WTC11 (cell line): ENCODE measurements around the gene OXSM. TPM values are rescaled to one million over a fixed set of nuclear protein-coding genes. Genes with fewer than 3 reads are reported as not detected.

Source experiments
- ATAC-seq: fragments of 200-7000 bp; cut with Tn5 transposase; 2 replicates; pipeline ENCODE4 v1.10.0; 2021; ENCODE audit warnings: mild to moderate bottlenecking, moderate library complexity
- CTCF ChIA-PET: fragments of 300-600 bp; sonication (Branson Sonifier 250); formaldehyde crosslinking; loops from one replicate; lab custom pipeline; 2021; ENCODE audit warnings: antibody characterized with exemption; lab: Charles Lee
- POLR2A ChIA-PET: fragments of 350-600 bp; sonication (Branson Sonifier 250); formaldehyde crosslinking; loops from one replicate; lab custom pipeline; 2021; ENCODE audit warnings: antibody characterized with exemption; lab: Charles Lee
- DNase-seq: peaks from one replicate; pipeline ENCODE4 v3.0.0; 2021; ENCODE audit warnings: low spot score
- H3K27ac Mint-ChIP-seq: 2 replicates; pipeline ENCODE4 v1.8.0; 2021; ENCODE audit warnings: mixed read lengths
- H3K27me3 Mint-ChIP-seq: 2 replicates; pipeline ENCODE4 v1.8.0; 2021; ENCODE audit warnings: low read depth, mild to moderate bottlenecking, moderate library complexity, mixed read lengths
- H3K36me3 Mint-ChIP-seq: 2 replicates; pipeline ENCODE4 v1.8.0; 2021; ENCODE audit warnings: mixed read lengths
- H3K4me1 Mint-ChIP-seq: 2 replicates; pipeline ENCODE4 v1.8.0; 2022; ENCODE audit warnings: mixed read lengths
- H3K4me3 Mint-ChIP-seq: 2 replicates; pipeline ENCODE4 v1.8.0; 2021; ENCODE audit warnings: mild to moderate bottlenecking, moderate library complexity, mixed read lengths
- H3K9me3 Mint-ChIP-seq: 2 replicates; pipeline ENCODE4 v1.8.0; 2021; ENCODE audit warnings: mixed read lengths
- EMX1 ChIP-seq: fragments of 250-450 bp; sonication (Bioruptor Pico); IDR thresholded peaks from 2 replicates; pipeline ENCODE4 v1.8.0; 2021; ENCODE audit warnings: mild to moderate bottlenecking
- FOXP1 ChIP-seq: sonication (generic); formaldehyde crosslinking; IDR thresholded peaks from 2 replicates; pipeline ENCODE4 v1.8.0; 2022; ENCODE audit warnings: missing genetic modification reagents, mild to moderate bottlenecking, moderate library complexity, borderline replicate concordance
- GTF2I ChIP-seq: fragments of 250-450 bp; sonication (Bioruptor Pico); conservative IDR thresholded peaks from 2 replicates; pipeline ENCODE4 v1.4.0; 2021; ENCODE audit warnings: mild to moderate bottlenecking
- NR1H2 ChIP-seq: sonication (generic); formaldehyde crosslinking; IDR thresholded peaks from 2 replicates; pipeline ENCODE4 v1.9.0; 2021; ENCODE audit warnings: mild to moderate bottlenecking, moderate library complexity, missing genetic modification reagents
- NR2C2 ChIP-seq: sonication (generic); formaldehyde crosslinking; IDR thresholded peaks from 2 replicates; pipeline ENCODE4 v1.8.0; 2022; ENCODE audit warnings: mild to moderate bottlenecking, missing genetic modification reagents
- SMAD4 ChIP-seq: sonication (generic); formaldehyde crosslinking; IDR thresholded peaks from 2 replicates; pipeline ENCODE4 v1.8.0; 2022; ENCODE audit warnings: mild to moderate bottlenecking, missing genetic modification reagents
- TP53 ChIP-seq: sonication (generic); formaldehyde crosslinking; IDR thresholded peaks from 2 replicates; pipeline ENCODE4 v1.8.1; 2023; ENCODE audit warnings: mild to moderate bottlenecking, missing genetic modification reagents
- total RNA-seq: library from RNA; stranded (reverse); gene quantifications from 3 replicates; pipeline ENCODE4 v1.2.3, GENCODE V29; 2021
- TF ChIP-seq, protein P1 (sequence below): sonication (generic); formaldehyde crosslinking; IDR thresholded peaks from 2 replicates; pipeline ENCODE4 v1.8.0; 2023; ENCODE audit warnings: missing genetic modification reagents, mild to moderate bottlenecking, borderline replicate concordance
- TF ChIP-seq, protein P2 (sequence below): sonication (generic); formaldehyde crosslinking; IDR thresholded peaks from 2 replicates; pipeline ENCODE4 v1.8.1; 2023; ENCODE audit warnings: mild to moderate bottlenecking, missing genetic modification reagents, moderate library complexity
- TF ChIP-seq, protein P3 (sequence below): fragments of 250-450 bp; sonication (Bioruptor Pico); IDR thresholded peaks from 2 replicates; pipeline ENCODE4 v1.9.0; 2021; ENCODE audit warnings: mild to moderate bottlenecking, borderline replicate concordance
- TF ChIP-seq, protein P4 (sequence below): fragments of 250-450 bp; sonication (Bioruptor Pico); IDR thresholded peaks from 2 replicates; pipeline ENCODE4 v1.8.0; 2021; ENCODE audit warnings: mild to moderate bottlenecking
- TF ChIP-seq, protein P5 (sequence below): sonication (generic); formaldehyde crosslinking; IDR thresholded peaks from 2 replicates; pipeline ENCODE4 v1.8.1; 2022; ENCODE audit warnings: missing genetic modification reagents, borderline replicate concordance
- TF ChIP-seq, protein P6 (sequence below): fragments of 250-450 bp; sonication (Bioruptor Pico); IDR thresholded peaks from 2 replicates; pipeline ENCODE4 v1.9.0; 2021; ENCODE audit warnings: mild to moderate bottlenecking
- TF ChIP-seq, protein P7 (sequence below): sonication (generic); formaldehyde crosslinking; IDR thresholded peaks from 2 replicates; pipeline ENCODE4 v1.8.1; 2022; ENCODE audit warnings: low read depth, mild to moderate bottlenecking, moderate library complexity, missing genetic modification reagents, borderline replicate concordance
- TF ChIP-seq, protein P8 (sequence below): sonication (generic); formaldehyde crosslinking; IDR thresholded peaks from 2 replicates; pipeline ENCODE4 v1.8.1; 2023; ENCODE audit warnings: mild to moderate bottlenecking, missing genetic modification reagents, borderline replicate concordance
- TF ChIP-seq, protein P9 (sequence below): sonication (generic); formaldehyde crosslinking; conservative IDR thresholded peaks from 2 replicates; pipeline ENCODE4 v1.8.1; 2022; ENCODE audit warnings: mild to moderate bottlenecking, missing genetic modification reagents

OXSM gene
- total RNA-seq, 1 experiment from 2014 or later, result 2.7 TPM

DNA sequence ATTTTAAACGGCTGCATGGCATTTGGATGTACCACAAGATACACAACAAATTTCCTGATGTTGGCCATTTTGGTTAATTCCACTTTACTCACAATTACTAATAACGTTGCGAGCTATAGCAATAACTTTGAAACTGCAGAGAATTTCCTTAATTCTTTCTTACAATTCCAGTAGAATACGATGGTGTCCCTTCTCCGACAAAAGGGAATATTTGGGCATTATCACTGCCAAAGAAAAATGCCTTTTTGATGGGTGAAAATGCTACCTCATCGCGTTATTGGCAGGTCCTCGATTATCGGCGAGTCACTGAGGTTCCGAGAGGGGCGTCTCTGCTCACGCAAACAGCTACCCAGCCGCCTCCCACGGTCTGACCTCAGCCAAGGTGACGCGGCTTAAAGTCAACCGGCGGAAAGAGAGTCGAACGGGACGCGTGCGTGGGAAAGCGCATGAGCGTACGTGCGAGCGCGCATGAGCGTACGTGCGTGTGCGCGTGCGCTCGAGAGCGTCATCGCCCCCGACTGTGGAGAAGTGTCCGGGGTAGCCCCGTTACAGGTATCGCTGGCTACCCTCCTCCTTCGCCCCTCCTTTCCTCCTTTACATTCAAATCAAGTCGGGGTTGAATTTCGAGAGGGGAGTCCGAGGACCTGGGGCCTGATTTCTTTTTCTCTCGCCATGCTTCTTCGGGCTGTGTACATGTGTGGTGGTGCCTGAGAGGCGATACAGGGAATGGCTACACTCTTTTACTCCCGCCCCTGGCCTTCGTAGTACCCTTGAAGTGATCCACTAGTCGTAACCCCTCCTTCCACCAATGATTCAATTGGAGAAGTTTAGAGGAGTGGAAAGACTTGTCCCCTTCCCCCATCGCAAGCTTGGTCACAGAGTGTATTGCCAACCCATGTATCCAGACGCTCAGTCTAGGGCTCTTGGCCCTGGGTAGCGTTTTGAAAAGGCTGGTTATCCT lies at the start of gene OXSM (continued):
- TF ChIP-seq, protein P1, sequence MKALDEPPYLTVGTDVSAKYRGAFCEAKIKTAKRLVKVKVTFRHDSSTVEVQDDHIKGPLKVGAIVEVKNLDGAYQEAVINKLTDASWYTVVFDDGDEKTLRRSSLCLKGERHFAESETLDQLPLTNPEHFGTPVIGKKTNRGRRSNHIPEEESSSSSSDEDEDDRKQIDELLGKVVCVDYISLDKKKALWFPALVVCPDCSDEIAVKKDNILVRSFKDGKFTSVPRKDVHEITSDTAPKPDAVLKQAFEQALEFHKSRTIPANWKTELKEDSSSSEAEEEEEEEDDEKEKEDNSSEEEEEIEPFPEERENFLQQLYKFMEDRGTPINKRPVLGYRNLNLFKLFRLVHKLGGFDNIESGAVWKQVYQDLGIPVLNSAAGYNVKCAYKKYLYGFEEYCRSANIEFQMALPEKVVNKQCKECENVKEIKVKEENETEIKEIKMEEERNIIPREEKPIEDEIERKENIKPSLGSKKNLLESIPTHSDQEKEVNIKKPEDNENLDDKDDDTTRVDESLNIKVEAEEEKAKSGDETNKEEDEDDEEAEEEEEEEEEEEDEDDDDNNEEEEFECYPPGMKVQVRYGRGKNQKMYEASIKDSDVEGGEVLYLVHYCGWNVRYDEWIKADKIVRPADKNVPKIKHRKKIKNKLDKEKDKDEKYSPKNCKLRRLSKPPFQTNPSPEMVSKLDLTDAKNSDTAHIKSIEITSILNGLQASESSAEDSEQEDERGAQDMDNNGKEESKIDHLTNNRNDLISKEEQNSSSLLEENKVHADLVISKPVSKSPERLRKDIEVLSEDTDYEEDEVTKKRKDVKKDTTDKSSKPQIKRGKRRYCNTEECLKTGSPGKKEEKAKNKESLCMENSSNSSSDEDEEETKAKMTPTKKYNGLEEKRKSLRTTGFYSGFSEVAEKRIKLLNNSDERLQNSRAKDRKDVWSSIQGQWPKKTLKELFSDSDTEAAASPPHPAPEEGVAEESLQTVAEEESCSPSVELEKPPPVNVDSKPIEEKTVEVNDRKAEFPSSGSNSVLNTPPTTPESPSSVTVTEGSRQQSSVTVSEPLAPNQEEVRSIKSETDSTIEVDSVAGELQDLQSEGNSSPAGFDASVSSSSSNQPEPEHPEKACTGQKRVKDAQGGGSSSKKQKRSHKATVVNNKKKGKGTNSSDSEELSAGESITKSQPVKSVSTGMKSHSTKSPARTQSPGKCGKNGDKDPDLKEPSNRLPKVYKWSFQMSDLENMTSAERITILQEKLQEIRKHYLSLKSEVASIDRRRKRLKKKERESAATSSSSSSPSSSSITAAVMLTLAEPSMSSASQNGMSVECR, result peak; percentile 55; the same call in 1 of the 2 replicates
- TF ChIP-seq NR1H2 (no peak), FOXP1 (CRISPR knock-in tag) (no peak; the same call in 1 of the 2 replicates), NR2C2 (no peak), SMAD4 (no peak), GTF2I (CRISPR knock-in tag) (no peak)
- TF ChIP-seq, protein P2, sequence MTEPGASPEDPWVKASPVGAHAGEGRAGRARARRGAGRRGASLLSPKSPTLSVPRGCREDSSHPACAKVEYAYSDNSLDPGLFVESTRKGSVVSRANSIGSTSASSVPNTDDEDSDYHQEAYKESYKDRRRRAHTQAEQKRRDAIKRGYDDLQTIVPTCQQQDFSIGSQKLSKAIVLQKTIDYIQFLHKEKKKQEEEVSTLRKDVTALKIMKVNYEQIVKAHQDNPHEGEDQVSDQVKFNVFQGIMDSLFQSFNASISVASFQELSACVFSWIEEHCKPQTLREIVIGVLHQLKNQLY, result no peak
- TF ChIP-seq, protein P3, sequence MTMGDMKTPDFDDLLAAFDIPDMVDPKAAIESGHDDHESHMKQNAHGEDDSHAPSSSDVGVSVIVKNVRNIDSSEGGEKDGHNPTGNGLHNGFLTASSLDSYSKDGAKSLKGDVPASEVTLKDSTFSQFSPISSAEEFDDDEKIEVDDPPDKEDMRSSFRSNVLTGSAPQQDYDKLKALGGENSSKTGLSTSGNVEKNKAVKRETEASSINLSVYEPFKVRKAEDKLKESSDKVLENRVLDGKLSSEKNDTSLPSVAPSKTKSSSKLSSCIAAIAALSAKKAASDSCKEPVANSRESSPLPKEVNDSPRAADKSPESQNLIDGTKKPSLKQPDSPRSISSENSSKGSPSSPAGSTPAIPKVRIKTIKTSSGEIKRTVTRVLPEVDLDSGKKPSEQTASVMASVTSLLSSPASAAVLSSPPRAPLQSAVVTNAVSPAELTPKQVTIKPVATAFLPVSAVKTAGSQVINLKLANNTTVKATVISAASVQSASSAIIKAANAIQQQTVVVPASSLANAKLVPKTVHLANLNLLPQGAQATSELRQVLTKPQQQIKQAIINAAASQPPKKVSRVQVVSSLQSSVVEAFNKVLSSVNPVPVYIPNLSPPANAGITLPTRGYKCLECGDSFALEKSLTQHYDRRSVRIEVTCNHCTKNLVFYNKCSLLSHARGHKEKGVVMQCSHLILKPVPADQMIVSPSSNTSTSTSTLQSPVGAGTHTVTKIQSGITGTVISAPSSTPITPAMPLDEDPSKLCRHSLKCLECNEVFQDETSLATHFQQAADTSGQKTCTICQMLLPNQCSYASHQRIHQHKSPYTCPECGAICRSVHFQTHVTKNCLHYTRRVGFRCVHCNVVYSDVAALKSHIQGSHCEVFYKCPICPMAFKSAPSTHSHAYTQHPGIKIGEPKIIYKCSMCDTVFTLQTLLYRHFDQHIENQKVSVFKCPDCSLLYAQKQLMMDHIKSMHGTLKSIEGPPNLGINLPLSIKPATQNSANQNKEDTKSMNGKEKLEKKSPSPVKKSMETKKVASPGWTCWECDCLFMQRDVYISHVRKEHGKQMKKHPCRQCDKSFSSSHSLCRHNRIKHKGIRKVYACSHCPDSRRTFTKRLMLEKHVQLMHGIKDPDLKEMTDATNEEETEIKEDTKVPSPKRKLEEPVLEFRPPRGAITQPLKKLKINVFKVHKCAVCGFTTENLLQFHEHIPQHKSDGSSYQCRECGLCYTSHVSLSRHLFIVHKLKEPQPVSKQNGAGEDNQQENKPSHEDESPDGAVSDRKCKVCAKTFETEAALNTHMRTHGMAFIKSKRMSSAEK, result no peak
- TF ChIP-seq, protein P4, sequence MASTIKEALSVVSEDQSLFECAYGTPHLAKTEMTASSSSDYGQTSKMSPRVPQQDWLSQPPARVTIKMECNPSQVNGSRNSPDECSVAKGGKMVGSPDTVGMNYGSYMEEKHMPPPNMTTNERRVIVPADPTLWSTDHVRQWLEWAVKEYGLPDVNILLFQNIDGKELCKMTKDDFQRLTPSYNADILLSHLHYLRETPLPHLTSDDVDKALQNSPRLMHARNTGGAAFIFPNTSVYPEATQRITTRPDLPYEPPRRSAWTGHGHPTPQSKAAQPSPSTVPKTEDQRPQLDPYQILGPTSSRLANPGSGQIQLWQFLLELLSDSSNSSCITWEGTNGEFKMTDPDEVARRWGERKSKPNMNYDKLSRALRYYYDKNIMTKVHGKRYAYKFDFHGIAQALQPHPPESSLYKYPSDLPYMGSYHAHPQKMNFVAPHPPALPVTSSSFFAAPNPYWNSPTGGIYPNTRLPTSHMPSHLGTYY (CRISPR knock-in tag), result no peak
- TF ChIP-seq, protein P5, sequence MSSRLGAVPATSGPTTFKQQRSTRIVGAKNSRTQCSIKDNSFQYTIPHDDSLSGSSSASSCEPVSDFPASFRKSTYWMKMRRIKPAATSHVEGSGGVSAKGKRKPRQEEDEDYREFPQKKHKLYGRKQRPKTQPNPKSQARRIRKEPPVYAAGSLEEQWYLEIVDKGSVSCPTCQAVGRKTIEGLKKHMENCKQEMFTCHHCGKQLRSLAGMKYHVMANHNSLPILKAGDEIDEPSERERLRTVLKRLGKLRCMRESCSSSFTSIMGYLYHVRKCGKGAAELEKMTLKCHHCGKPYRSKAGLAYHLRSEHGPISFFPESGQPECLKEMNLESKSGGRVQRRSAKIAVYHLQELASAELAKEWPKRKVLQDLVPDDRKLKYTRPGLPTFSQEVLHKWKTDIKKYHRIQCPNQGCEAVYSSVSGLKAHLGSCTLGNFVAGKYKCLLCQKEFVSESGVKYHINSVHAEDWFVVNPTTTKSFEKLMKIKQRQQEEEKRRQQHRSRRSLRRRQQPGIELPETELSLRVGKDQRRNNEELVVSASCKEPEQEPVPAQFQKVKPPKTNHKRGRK (CRISPR knock-in tag), result no peak
- TF ChIP-seq, protein P6, sequence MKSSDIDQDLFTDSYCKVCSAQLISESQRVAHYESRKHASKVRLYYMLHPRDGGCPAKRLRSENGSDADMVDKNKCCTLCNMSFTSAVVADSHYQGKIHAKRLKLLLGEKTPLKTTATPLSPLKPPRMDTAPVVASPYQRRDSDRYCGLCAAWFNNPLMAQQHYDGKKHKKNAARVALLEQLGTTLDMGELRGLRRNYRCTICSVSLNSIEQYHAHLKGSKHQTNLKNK, result no peak
- TF ChIP-seq, all 79 proteins: peak for 11

DNA sequence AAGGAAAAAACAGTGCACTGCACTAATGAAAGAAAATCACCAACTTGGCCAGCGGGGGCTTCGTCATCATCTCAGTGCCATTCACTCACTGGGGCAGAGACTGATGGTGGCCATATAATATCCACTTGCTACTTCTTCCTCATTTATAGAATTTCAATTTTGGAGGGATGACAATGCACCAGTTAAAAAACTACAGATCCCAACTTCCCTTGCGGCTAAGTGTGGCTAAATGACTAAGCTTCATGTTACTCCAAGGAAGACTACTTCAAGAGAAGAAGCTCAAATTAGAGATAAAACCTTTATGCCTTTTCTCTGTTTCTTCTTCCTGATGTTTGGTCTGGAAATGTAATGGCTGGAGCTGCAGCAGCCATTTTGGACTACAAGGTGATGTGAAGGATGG lies 45.4 kb upstream of the OXSM start:
- Mint-ChIP-seq H3K36me3 (peaks cover 20% of the 10 kb centered on the region), H3K27me3 (no peaks in the 10 kb centered on the region), H3K27ac (no peak overlapping the region), H3K4me3 (no peak overlapping the region), H3K4me1 (peaks cover 21% of the 10 kb centered on the region), H3K9me3 (no peaks in the 10 kb centered on the region)
- POLR2A ChIA-PET, result interaction anchor here (0.6 kb wide), 1 partner anchor 35 kb away, joined by 3 read pairs; no protein-coding TSS in a partner anchor
- CTCF ChIA-PET, result no interaction called here
- ATAC-seq (no peak), DNase-seq (no peak)
- TF ChIP-seq, protein P7, sequence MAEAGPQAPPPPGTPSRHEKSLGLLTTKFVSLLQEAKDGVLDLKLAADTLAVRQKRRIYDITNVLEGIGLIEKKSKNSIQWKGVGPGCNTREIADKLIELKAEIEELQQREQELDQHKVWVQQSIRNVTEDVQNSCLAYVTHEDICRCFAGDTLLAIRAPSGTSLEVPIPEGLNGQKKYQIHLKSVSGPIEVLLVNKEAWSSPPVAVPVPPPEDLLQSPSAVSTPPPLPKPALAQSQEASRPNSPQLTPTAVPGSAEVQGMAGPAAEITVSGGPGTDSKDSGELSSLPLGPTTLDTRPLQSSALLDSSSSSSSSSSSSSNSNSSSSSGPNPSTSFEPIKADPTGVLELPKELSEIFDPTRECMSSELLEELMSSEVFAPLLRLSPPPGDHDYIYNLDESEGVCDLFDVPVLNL (CRISPR knock-in tag), result no peak
- TF ChIP-seq TP53 (CRISPR knock-in tag) (no peak), EMX1 (CRISPR knock-in tag) (no peak), NR1H2 (no peak)
- TF ChIP-seq, protein P8, sequence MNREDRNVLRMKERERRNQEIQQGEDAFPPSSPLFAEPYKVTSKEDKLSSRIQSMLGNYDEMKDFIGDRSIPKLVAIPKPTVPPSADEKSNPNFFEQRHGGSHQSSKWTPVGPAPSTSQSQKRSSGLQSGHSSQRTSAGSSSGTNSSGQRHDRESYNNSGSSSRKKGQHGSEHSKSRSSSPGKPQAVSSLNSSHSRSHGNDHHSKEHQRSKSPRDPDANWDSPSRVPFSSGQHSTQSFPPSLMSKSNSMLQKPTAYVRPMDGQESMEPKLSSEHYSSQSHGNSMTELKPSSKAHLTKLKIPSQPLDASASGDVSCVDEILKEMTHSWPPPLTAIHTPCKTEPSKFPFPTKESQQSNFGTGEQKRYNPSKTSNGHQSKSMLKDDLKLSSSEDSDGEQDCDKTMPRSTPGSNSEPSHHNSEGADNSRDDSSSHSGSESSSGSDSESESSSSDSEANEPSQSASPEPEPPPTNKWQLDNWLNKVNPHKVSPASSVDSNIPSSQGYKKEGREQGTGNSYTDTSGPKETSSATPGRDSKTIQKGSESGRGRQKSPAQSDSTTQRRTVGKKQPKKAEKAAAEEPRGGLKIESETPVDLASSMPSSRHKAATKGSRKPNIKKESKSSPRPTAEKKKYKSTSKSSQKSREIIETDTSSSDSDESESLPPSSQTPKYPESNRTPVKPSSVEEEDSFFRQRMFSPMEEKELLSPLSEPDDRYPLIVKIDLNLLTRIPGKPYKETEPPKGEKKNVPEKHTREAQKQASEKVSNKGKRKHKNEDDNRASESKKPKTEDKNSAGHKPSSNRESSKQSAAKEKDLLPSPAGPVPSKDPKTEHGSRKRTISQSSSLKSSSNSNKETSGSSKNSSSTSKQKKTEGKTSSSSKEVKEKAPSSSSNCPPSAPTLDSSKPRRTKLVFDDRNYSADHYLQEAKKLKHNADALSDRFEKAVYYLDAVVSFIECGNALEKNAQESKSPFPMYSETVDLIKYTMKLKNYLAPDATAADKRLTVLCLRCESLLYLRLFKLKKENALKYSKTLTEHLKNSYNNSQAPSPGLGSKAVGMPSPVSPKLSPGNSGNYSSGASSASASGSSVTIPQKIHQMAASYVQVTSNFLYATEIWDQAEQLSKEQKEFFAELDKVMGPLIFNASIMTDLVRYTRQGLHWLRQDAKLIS (CRISPR knock-in tag), result no peak
- TF ChIP-seq, protein P9, sequence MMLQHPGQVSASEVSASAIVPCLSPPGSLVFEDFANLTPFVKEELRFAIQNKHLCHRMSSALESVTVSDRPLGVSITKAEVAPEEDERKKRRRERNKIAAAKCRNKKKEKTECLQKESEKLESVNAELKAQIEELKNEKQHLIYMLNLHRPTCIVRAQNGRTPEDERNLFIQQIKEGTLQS, result no peak
